Psoas muscle (tissue), 8 donors: Measurements from ENCODE around the gene PRAMEF20. TPM values are rescaled to one million over a fixed set of nuclear protein-coding genes. Genes with fewer than 3 reads are reported as not detected.
"Not testable (repeated sequence)": the region's sequence is repeated elsewhere in the genome, so short reads cannot be mapped to it uniquely, and the experiment has no call there.

Experiments used
- ATAC-seq, 4 donors: fragments of 200-7000 bp; cut with Tn5 transposase; one replicate each; pipeline ENCODE4 v1.9.1; 2020; ENCODE audit warnings: moderate library complexity in 3 of 4, mild to moderate bottlenecking in 2 of 4
- DNase-seq, 2 donors: peaks; one replicate each; pipeline ENCODE4 v3.0.0-alpha.2; 2020
- H3K27ac ChIP-seq: fragments of 200-600 bp; one replicate; pipeline ENCODE4 v1.8.0; 2022
- H3K27me3 ChIP-seq, 3 donors: fragments of 200-600 bp in 1 of 3; one replicate each; pipeline versions ENCODE4 v1.6.1 to v1.8.0; 2013 to 2022; ENCODE audit warnings: low read length in 2 of 3, mild to moderate bottlenecking in 2 of 3, moderate library complexity in 1 of 3; ENCODE audit not compliant: insufficient read depth in 3 of 3
- H3K36me3 ChIP-seq, 2 donors: fragments of 200-600 bp in 1 of 2; one replicate each; pipeline versions ENCODE4 v1.6.1 to v1.8.0; 2013 to 2022; ENCODE audit warnings: low read depth in 1 of 2, mild to moderate bottlenecking in 1 of 2, moderate library complexity in 1 of 2; ENCODE audit not compliant: insufficient read depth in 1 of 2
- H3K4me1 ChIP-seq: fragments of 200-600 bp; one replicate; pipeline ENCODE4 v1.8.0; 2022
- H3K4me3 ChIP-seq: fragments of 200-600 bp; one replicate; pipeline ENCODE4 v1.8.0; 2022; ENCODE audit warnings: mild to moderate bottlenecking
- H3K9me3 ChIP-seq: fragments of 200-600 bp; one replicate; pipeline ENCODE4 v1.8.0; 2022
- WGBS, 3 donors: extraction: QIAGEN DNeasy Blood & Tissue Kit; methylation state at CpG; one replicate each; pipeline versions ENCODE4 v1.1.6 to v1.1.7; 2013; 5-methylcytosine and 5-hydroxymethylcytosine counted together
- intact Hi-C, 2 donors: fragments of 100-400 bp; cut with DNase I; formaldehyde crosslinking; loops; one replicate each; pipeline versions ENCODE4 v1.11.0 to v1.14.2; 2022
- long read RNA-seq, 2 donors: library from polyadenylated mRNA; unstranded; transcript quantifications; one replicate each; pipeline ENCODE4 v2.0.0, GENCODE V29; 2021
- polyA plus RNA-seq, 3 donors: library from polyadenylated mRNA; stranded (reverse); fragments of 200-250 nt; gene quantifications; one replicate each; pipeline ENCODE4 v1.2.3, GENCODE V29; 2013
- total RNA-seq, 4 donors: library from RNA; stranded (reverse); fragmentation: NEBNext Ultra II Directional in 2 of 4; extraction: Animal tissue kit (Norgen Biotek cat#: 25700) in 2 of 4; gene quantifications; one replicate each; pipeline versions ENCODE4 v1.2.1 to v1.2.4, GENCODE V29; 2021 to 2023
- donor health status: healthy with polysubstance abuse.
- donor health status: DM: no; HTN: no; CAD: no; lungs with moderate emphysema.
- donor health status: Bipolar disorder and iron deficiency.
- donor health status: healthy.
- donor health status: DM: yes; HTN: yes; CAD: no.
- donor health status: DM: no; HTN: no; CAD: no.
- donor health status: DM: no; HTN: no; CAD: no.
- donor health status: DM: yes; HTN: yes; CAD: no.

PRAMEF20 gene
- not detected for total RNA-seq
- polyA plus RNA-seq, result not detected
- long read RNA-seq, donor 1, result 0 reads
- long read RNA-seq, donor 2, result 0 reads

DNA sequence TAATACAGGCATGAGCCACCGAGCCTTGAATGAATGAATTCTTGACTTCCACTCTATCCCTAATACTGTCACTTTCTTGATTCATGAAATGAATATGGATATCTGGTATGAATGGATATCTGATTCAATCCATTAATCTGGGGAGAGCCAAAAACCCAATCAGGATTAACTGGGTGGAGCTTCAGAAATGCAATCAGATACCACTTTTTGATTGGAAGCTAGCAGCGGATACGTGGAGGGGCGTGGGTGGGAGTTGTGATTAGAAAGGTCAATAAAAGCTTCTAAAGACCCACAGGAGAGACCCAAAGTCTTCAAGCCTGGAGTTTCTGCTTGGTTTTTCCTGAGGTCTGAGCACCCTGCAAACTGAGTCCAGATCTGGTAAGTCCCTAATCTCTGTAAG lies at the start of gene PRAMEF20:
TSS of gene PRAMEF20 (plus strand) at position 301 of the 400 bp plus-strand sequence. CDS start 5,905 bp downstream, outside the sequence.
- H3K27me3 ChIP-seq, H3K4me3 ChIP-seq, ATAC-seq, H3K36me3 ChIP-seq, H3K27ac ChIP-seq, H3K9me3 ChIP-seq, DNase-seq, H3K4me1 ChIP-seq, intact Hi-C loops: not testable (repeated sequence)
- WGBS, 3 donors, result 72 to 83% (median 74%) methylated on average over 4 of the region's 4 CpGs

DNA sequence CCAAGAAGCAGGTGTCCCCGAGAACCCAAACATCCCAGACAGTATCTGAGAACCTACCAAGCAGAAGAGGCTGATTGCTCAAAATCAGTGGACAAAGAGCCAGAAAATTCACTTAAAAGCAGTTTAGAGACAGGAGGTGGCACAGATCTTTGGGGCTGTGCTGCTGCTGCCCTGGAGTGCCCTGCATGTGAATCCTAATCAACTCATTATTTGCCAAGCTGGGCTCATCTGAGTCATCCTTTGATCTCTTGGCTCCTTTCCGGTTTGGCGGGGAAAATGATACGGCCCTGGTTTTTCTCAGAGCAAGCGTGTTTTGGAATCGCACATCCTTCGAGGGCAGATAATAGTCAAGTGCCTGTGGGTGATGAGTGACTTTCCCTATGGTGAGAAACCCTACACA lies 47.9 kb upstream of the PRAMEF20 start:
- intact Hi-C loops, ATAC-seq, DNase-seq, H3K36me3 ChIP-seq, H3K4me1 ChIP-seq, H3K4me3 ChIP-seq, H3K9me3 ChIP-seq, H3K27ac ChIP-seq, H3K27me3 ChIP-seq: not testable (repeated sequence)
- WGBS, 3 donors, result 46 to 86% (median 57%) methylated on average over 1 of the region's 7 CpGs

DNA sequence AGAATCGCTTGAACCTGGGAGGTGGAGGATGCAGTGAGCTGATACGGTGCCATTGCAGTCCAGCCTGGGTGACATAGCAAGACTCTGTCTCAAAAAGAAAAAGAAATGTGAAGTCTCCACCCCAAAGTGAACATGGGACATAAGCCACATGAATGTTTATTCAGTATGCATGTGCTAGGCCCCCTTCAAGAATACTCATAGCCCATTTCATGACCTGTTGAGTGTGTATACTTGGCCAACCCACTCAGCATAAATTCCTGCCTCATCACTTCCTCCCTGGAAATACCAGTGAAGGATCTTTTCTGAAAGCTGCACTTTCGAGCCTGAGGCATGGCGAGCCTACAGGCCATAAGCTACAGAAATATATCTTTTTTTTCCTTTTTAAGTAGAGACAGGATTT lies 45.3 kb upstream of the PRAMEF20 start:
- intact Hi-C loops, H3K36me3 ChIP-seq, H3K4me3 ChIP-seq, H3K27me3 ChIP-seq, H3K4me1 ChIP-seq, H3K27ac ChIP-seq, H3K9me3 ChIP-seq, ATAC-seq, DNase-seq: not testable (repeated sequence)
- 82 to 93% (median 92%) methylated on average over 2 of the region's 4 CpGs for WGBS, 3 donors

DNA sequence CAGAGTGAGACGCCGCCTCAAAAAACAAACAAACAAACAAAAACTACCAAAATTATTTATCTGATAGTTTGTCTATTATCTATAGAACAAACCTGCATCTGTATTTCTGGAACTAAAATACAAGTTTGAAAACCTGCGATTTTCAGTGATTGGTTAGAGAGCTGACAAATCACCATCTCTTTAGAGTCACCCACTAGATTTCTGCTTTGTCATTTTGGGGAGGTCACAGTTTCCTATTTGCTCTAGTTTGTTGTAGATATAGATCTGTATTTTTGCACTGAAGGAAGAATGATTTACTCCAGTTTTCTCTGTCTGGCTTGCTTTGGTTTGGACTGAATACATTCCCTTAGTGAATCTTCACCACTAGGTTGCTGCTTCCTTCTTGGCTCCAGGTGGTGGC lies 43.7 kb upstream of the PRAMEF20 start:
- intact Hi-C loops, H3K4me1 ChIP-seq, H3K9me3 ChIP-seq, ATAC-seq, H3K27me3 ChIP-seq, H3K27ac ChIP-seq, H3K36me3 ChIP-seq, DNase-seq, H3K4me3 ChIP-seq: not testable (repeated sequence)
- WGBS, 3 donors, result 88 to 93% (median 93%) methylated on average over 3 of the region's 3 CpGs

DNA sequence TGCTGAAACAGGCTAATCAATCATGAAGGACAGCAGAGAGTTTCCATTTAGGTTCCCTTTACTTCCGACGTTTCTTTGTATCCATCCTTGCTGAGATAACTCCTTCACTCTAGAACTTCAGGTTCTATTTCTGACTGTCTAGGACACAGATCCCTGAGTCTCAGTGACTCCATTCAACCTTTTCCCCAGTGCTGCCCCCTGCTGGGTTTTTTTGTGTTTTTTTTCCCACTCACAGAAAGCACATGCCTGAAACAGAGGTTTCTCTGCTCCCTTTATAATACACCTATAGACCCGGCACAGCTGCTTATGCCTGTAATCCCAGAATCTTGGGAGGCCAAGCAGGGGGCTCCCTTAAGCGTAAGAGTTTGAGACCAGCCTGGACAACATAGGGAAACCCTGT lies 41.7 kb upstream of the PRAMEF20 start:
- intact Hi-C loops, ATAC-seq, H3K27me3 ChIP-seq: not testable (repeated sequence)

DNA sequence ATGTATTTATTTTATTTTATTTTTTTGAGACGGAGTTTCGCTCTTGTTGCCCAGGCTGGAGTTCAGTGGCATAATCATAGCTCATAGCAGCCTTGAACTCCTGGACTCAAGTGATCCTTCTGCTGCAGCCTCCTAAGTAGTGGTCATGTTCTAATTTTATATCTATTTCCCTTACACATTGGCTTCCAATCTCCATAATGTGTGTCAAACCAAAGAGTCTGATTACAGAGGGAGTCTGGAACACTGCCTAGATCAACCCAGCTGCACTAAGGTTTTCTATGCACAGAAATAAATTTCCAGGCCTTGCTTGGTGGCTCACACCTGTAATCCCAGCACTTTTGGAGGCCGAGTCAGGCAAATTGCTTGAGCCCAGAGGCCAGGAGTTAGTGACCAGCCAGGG lies 31.3 kb upstream of the PRAMEF20 start:
- H3K27me3 ChIP-seq, H3K4me3 ChIP-seq, H3K9me3 ChIP-seq, H3K27ac ChIP-seq, intact Hi-C loops, DNase-seq, H3K36me3 ChIP-seq, H3K4me1 ChIP-seq: not testable (repeated sequence)
- peak in 3 of 4 donors; percentile 32 to 38 (median 36) for ATAC-seq
- WGBS, 3 donors, result 66 to 88% (median 73%) methylated on average over 3 of the region's 3 CpGs

More for the DNA sequence above, 41.7 kb upstream of the PRAMEF20 start:
- not testable (repeated sequence) for H3K9me3 ChIP-seq, H3K4me3 ChIP-seq, H3K36me3 ChIP-seq, H3K4me1 ChIP-seq, H3K27ac ChIP-seq, DNase-seq
- WGBS, 3 donors, result 62 to 78% (median 63%) methylated on average over 3 of the region's 4 CpGs

DNA sequence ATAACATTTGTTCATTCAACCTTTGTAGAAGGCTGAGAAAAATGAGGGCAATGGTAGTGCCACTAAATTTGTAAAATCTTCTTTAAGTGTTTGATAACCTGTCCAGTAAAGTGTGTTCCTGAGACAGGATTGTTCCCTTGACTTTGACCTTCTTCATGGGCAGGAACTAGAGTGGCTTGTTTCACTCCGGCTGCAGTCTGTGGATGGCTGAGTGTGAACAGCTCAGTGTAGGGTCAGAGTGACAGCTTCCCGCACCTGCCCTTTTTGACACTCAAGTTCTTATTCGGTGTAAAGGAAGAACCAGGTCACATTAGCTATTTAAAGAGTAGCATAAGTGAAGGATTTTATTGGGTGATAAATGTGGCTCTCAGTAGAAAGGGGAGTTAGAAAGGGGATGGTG lies 29.9 kb upstream of the PRAMEF20 start:
- H3K4me1 ChIP-seq, DNase-seq, H3K36me3 ChIP-seq, intact Hi-C loops, H3K27ac ChIP-seq, H3K9me3 ChIP-seq, H3K4me3 ChIP-seq, ATAC-seq, H3K27me3 ChIP-seq: not testable (repeated sequence)
- whole genome bisulfite sequencing, 3 donors, result 38 to 68% (median 41%) methylated on average over 3 of the region's 3 CpGs

DNA sequence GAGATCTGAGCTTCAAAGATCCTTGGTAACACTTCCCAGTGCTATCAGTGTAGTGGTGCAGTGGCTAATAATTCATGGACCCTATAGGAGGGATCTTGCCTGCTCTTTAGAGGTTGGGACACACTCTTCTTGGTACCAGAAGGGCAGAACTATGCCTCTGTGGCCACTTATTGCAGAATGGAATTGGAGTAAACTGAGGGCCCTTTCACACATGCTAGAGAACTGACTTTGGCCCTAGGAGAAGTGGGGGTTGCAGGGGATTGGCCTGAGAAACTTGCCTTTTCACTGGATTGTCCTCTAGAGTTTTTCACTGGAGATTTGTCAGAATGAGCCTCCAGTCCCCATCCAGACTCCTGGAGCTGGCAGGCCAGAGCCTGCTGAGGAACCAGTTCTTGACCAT lies 20.9 kb upstream of the PRAMEF20 start, which contains the start of gene PRAMEF17:
TSS of gene PRAMEF17 (plus strand) at position 301 of the 400 bp plus-strand sequence. CDS start at position 327, 26 bp downstream.
- H3K27me3 ChIP-seq, H3K4me1 ChIP-seq, ATAC-seq, H3K27ac ChIP-seq, H3K9me3 ChIP-seq, intact Hi-C loops, H3K4me3 ChIP-seq, DNase-seq, H3K36me3 ChIP-seq: not testable (repeated sequence)

DNA sequence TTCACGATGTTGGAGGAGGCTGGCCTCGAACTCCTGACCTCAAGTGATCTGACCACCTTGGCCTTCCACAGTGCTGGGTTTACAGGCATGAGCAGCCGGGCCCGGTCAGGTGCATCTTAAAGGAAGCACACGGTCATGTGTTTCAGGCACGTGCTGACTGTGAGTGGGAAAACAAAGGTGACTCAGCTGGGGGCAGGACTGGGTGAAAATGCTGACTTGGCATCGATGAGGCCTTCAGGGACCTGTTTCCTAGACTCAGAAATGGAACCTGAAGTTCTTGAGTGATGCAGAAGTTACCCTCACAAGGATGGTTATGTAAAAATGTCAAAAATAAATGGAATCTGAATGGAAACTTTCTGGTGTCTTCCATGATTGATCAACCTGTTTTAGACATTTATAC lies 17.2 kb upstream of the PRAMEF20 start:
- intact Hi-C loops, H3K36me3 ChIP-seq, H3K27ac ChIP-seq, ATAC-seq, H3K4me1 ChIP-seq, H3K9me3 ChIP-seq, H3K4me3 ChIP-seq, DNase-seq, H3K27me3 ChIP-seq: not testable (repeated sequence)
- WGBS, 3 donors, result 72 to 79% (median 77%) methylated on average over 7 of the region's 7 CpGs

DNA sequence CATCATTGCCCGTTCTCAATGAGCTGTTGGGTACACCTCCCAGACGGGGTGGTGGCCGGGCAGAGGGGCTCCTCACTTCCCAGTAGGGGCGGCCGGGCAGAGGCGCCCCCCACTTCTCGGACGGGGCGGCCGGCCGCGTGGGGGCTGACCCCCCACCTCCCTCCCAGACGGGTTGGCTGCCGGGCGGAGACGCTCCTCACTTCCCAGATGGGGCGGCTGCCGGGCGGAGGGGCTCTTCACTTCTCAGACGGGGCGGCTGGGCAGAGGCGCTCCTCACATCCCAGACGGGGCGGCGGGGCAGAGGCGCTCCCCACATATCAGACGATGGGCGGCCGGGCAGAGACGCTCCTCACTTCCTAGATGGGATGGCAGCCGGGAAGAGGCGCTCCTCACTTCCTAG lies 15.5 kb upstream of the PRAMEF20 start:
- H3K36me3 ChIP-seq, ATAC-seq, H3K27ac ChIP-seq, H3K9me3 ChIP-seq, DNase-seq, H3K4me3 ChIP-seq, H3K27me3 ChIP-seq, intact Hi-C loops, H3K4me1 ChIP-seq: not testable (repeated sequence)
- WGBS, 3 donors, result 90 to 95% (median 93%) methylated on average over 23 to 32 of the region's 32 CpGs

DNA sequence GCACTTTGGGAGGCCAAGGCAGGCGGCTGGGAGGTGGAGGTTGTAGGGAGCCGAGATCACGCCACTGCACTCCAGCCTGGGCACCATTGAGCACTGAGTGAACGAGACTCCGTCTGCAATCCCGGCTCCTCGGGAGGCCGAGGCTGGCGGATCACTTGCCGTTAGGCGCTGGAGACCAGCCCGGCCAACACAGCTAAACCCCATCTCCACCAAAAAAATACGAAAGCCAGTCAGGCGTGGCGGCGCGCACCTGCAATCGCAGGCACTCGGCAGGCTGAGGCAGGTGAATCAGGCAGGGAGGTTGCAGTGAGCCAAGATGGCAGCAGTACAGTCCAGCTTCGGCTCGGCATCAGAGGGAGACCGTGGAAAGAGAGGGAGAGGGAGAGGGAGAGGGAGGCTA lies 14.9 kb upstream of the PRAMEF20 start:
- 95 to 96% (median 96%) methylated on average over 17 to 22 of the region's 22 CpGs for WGBS, 3 donors
- ATAC-seq, H3K9me3 ChIP-seq, intact Hi-C loops, H3K4me3 ChIP-seq, H3K27me3 ChIP-seq, H3K27ac ChIP-seq, H3K36me3 ChIP-seq, H3K4me1 ChIP-seq, DNase-seq: not testable (repeated sequence)
